NCI-H128 (cell line): Measurements from ENCODE around the gene GALT.

ENCODE experiments used
- DNase-seq: peaks from one replicate; lab custom pipeline; 2025; ENCODE audit not compliant: unreplicated experiment; lab: John Stamatoyannopoulos, UW

The GALT gene

DNA sequence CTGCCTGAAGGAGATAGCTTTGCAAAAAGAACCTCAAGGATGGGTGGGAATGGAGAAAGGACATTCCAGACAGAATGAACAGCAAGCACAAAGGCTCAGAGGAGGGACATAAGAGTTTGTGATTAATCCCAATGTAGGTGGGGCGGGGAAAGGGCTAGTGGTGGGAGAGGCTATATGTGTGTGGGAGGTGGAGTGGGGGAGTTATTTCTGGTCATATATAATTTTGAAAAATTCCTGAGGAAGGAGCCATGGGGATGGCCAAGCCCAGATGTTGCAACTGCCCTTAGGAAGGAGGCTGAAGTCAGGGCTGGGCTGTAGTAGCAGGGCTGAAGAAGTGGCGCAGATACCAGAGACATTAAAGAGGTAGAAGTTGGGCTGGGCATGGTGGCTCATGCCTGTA, 29.4 kb downstream of the GALT start:
- DNase-seq: no peak

DNA sequence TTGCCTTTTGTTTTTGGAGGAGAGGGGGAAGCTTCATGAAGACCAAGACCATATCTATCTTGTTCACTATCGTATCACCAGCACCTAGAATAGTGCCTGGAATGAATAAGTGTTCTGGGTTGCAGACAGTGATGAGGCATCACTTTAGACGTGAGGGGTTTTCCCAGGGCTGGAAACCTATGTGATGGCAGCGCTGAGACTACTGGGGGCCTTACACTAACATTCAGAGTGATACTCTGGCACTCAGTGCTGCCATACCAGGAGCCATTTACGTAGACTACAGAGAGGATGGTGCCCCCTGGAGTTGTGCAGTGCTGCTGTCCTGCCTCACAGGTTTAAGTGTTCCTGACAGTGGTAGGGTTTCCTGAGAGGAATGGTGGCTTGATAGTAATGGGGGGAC, 37.7 kb downstream of the GALT start:
- no peak for DNase-seq

DNA sequence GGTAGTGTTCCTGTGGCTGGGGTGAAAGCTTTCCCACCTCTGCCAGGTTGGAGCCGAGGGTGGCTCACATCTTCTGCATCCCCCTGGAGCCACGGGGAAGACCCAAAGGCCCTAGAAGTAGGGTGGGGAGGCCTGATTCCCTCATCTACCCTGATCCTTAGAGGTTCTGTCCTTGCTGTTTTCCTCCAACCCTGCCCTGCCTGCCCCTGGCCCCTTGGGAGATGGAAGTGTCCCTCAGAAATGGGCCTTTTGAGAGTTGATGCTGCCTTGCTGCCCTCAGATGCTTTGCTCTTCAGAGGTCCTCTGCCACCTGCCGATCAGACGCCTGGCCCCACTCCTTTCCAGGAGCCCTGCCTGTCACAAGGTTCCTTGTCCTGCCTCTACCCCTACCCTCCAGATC, 38.3 kb downstream of the GALT start:
- DNase-seq: no peak

DNA sequence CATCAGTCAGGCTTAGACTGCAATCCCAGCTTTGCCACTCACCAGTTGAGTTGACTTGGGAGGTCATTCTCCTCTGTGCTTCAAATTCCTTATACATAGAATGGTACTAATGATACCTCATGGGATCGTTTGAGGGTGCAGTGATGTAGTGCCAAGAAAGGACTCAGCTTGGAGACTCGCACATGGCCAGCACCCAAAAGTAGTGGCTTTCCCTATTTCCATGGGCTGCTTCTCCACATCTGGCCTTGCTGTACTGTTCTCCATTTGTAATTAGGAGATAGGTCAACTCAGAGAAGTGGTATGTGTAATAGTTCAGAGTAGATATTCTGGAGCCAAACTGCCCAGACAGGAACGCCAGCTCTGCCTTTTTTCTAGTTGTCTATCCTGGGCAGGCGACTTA, 39.1 kb downstream of the GALT start:
- DNase-seq: no peak

DNA sequence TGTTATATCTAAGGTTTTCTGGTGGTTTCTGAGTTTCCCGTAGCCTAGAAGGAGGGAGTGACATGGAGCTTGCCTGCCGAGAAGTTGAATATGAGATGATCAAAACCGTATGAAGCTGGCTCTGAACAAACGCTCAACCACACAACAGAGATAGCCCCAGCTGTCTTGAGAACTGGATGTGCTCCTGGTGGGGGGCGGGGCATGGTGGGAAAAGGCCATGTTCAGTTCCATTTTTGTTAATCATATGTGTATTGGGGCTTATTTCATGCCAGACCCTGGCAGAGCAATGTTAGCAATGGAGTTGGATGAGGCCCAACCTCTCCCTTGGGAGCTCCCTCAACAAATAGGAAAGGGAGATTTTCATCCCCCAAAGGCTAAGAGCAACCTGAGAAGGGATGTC, 39.8 kb downstream of the GALT start:
- no peak for DNase-seq

DNA sequence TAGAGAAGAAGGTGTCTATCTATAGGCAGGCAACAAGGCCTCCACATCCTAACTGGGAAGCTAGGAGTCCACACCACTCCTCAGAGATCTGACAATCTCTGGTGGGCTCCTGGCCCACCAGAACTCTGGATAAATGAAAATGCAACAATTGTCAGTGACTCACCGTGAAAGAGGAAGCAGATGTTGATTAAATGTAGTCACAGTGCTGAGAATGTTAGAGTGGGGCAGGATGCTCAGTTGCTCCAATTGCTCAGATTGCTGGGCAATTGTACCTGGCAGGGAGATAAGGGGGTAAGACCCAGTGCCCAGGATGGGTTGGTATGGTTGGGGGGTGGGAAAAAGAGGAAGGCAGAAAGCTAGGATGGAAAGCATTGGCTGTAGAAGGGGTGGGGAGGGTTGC, 40.3 kb downstream of the GALT start:
- no peak for DNase-seq

DNA sequence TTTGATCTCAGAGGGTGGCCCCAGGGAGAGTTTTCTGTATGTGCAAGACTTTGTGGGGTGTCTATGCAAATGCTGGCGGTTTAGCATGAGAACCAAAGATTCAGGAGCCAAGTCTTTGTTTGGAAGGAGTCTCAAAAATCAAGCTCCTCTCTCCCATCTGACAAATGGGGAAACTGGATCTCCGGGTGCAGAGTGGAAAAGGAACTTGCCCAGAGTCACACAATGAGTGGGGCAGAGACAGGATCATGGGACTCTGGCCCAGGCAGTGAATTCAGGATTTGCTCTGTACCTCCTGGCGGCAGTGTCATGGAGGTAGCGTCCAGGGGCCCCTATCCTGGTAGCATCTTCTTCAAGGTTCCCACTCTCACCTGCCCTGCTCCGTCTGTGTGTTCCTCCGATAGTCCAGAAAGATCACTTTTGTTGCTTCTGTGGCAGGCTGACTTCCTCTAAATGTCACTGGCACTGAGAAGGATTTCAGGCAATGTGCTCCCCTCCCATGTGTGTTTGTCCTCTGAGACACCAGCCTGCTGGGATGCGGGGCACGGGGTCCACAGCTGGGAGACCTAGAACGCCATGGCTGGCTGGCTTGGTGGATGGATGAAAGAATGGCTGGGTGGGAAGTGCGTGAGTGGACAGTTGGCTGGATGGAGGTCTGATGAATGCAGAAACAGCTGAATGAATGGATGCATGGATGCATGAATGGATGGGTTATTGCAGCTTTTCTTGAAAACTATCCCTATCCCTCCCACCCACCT, 41.0 kb downstream of the GALT start:
- DNase-seq: no peak

DNA sequence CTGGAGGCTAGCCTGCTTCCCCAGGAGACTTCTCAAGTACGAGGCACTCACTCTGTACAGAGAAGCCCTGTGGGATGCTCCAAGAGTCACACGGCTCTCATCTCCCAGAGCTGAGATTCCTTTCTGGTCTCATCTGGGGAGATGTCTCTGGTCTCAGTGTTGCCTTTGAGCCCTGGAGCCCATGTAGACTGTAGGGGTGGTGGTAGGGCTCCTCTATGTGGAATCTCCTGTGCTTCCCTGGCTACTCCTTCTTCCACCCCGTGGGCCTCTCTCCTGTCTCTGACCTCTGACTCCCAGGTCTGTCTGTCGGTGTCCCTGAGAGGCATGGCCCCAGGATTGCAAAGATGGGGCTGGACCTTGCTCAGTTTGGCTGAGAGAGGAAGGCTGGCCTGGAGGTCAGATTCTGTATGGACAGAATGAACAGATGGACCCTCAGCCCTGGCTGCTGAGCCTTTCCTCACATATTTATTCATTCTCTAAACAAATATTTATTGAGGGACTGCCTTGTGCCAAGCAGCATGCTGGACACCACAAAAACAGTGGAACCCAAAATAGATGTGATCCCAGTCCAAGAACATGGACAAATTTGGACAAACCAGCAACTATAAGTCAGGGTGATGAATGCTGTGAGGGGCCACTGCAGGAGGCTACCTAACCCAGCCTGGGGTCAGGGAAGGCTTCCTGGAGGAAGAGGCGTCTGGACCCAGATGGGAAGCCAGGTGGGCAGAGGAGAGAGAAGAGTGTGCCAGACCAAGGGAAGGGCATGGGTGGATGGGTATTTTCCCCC, 42.0 kb downstream of the GALT start:
- DNase-seq: no peak

DNA sequence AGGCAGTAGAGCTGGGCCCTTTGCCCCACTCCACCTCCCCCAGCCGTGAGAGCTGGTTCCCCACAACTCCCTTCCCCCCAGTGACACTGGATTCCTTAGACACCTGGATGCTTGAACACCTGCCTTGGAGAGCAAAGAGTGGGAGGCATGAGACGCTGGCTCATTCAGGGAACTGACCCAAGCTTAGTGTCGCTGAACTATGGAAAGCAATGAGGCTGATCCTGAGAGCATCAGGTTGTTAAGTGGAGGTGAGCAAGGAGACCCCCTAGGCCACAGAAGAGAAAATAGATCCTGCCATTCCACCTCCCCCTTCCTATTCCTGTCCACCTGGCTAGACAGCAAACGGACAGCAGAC, 42.6 kb downstream of the GALT start:
- DNase-seq: no peak

DNA sequence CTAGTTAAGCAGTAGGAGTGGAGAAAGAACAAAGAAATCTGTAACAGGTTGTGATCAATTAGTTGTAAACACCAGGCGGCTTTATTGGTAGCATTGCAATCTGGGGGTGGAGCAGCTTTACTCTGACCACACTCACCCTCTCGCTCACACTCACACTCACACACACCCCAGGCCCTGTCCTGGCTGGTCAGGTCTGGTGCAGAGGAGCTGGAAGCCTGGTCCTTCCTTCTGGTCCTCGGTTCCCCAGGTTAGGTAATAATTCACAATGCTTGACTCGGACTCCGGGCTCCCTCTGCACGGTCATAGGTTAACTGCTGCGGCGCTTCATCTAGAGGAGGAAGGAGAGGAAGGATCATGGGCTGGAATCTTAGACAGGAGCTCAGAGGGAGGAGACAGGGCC, 43.0 kb downstream of the GALT start:
- DNase-seq: no peak

DNA sequence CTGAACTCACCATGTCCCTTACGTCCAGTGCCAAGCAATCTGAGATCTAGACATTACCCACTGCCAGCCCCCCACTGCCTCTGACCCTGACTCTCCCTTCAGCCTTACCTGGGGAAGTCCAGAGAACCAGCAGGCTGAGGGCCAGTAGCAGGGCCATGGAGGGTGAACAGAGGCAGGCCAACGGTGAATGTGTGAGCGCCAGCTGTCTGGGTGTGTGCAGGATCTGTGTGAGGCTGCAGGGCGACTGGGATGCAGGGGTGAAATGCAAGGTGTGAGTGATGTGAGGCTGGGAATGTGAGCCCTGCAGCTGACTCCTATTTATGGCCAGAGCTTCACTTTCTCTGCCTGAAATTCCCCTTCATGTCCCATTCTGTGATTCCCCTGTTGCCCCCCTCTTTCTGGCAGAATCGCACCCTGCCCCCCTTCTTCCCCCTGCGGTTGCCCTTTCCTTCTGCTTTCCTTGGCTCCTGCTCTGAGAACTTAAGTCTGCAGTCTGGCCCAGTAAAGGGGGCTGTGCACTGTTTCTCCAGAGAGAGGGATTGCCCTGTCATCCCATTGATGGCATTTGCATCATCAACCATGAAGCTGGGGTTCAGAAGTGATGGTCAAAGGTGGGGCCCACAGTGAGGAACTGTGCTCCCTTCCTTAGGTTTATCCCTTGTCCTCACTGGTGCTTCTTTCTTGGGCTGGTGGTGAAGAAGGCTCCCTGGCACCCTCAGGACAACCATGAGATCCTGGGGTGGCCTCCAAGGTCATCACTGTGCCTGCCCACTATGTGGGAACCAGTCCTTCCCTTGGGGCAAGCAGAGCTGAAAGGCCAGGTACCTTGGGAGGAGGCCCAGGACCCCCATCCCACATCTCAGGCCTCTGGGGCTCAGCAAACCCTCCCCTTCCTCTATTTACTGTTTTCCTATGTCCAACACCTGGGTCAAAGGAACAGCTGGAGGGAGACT, 44.8 kb downstream of the GALT start, which contains the start of gene CCL19:
Gene CCL19 (minus strand): TSS at position 294 of the 953 bp plus-strand sequence. CDS start 137 bp downstream, at position 157.
- DNase-seq: no peak

DNA sequence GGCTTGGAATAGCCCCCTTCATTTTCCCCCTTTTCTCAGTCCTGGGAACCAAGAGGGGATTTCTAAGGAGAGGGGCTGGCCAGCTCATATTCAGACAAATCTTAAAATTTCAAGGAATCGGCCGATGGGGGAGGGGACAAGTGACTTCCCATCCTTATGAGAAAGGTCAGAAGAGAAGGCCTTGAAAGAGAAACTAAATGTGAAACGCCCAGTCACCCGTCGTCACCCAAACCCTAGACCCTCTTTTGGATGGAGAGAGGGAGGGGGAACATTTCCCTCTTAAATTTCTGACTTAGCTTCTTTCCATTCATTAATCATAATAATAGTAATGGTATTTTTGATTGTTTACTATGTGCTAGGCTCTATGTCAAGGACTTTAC, 45.5 kb downstream of the GALT start:
- no peak for DNase-seq

DNA sequence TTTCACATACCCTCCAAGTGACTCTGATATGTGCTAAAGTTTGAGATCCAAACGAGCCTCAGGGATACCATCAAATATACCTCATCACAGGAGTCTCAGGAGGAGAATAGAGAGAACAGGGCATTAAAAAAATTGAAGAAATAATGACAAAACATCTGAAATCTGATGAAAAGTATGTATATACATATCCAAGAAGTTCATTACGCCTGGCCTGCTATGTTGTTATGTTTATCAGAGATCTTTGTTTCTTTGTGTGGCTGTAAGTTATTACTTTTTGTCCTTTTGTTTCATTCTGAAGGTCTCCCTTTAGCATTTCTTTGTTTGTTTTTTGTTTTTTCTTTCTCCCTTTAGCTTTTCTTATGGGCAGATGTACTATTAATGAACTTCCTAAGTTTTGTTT, 47.1 kb downstream of the GALT start:
- DNase-seq: no peak

DNA sequence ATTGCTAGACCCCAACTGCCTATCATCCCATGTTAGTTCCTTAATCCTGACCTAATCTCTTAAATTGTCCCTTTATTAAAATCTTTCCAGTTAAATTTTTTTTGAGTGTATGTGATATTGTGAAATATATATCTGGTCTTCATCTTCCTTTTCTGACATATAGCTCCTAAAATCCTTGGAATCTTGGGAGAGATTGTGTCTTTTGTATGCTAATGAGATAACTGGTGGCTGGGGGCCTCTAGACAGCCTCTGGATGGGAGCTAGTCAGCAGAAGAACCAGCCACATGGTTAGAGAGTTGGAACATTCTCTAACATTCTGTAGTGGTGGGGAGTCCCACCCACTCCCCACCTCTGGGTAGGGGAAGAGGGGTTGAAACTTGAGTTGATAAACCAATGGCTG, 48.3 kb downstream of the GALT start:
- DNase-seq: no peak
